Keratinocyte (primary cell): ENCODE measurements around the gene TMEM132D. TPM values are rescaled to one million over a fixed set of nuclear protein-coding genes. Genes with fewer than 3 reads are reported as not detected.

Experiments
- DNase-seq: peaks from one replicate; pipeline ENCODE4 v3.0.0-alpha.2; 2011; ENCODE audit warnings: low read depth, missing footprints, low spot score
- FAIRE-seq: peaks from 2 replicates; lab custom pipeline; 2011; peaks lifted over from hg19 to GRCh38; lab: Jason Lieb, UNC
- H2AFZ ChIP-seq: 2 replicates; pipeline ENCODE4 v1.6.0; 2012; ENCODE audit warnings: low read length, control low read depth, inconsistent platforms; ENCODE audit not compliant: control insufficient read depth
- H3K27ac ChIP-seq: 2 replicates; pipeline ENCODE4 v1.5.1; 2011; ENCODE audit warnings: low read length; ENCODE audit not compliant: control insufficient read depth, insufficient read depth
- H3K27me3 ChIP-seq: 3 replicates; pipeline ENCODE4 v1.6.0; 2011; ENCODE audit warnings: low read length; ENCODE audit not compliant: control insufficient read depth, insufficient read depth; ENCODE audit errors: extremely low read depth
- H3K36me3 ChIP-seq, 2 experiments: 2 replicates in 1 of 2; 3 replicates in 1 of 2; pipeline ENCODE4 v1.5.1; 2011; ENCODE audit warnings: low read length in 2 of 2, mild to moderate bottlenecking in 1 of 2; ENCODE audit not compliant: control insufficient read depth in 2 of 2, insufficient read depth in 2 of 2; ENCODE audit errors: extremely low read depth in 1 of 2
- H3K4me1 ChIP-seq: 3 replicates; pipeline ENCODE4 v1.5.1; 2011; ENCODE audit warnings: low read length; ENCODE audit not compliant: control insufficient read depth, insufficient read depth; ENCODE audit errors: extremely low read depth
- H3K4me2 ChIP-seq: 3 replicates; pipeline ENCODE4 v1.6.0; 2011; ENCODE audit warnings: low read depth, low read length; ENCODE audit not compliant: control insufficient read depth, insufficient read depth; ENCODE audit errors: extremely low read depth
- H3K4me3 ChIP-seq, 3 experiments: fragments of 200-600 bp in 1 of 3; sonication (generic) in 1 of 3; 2 replicates in 2 of 3; 3 replicates in 1 of 3; pipeline ENCODE4 v1.5.1; 2011 to 2016; ENCODE audit warnings: low read length in 3 of 3, mild to moderate bottlenecking in 3 of 3, control low read depth in 2 of 3, inconsistent platforms in 1 of 3, low read depth in 1 of 3, mixed read lengths in 1 of 3, mixed run types in 1 of 3, moderate library complexity in 1 of 3; ENCODE audit not compliant: control insufficient read depth in 2 of 3, insufficient read depth in 2 of 3; ENCODE audit errors: extremely low read depth in 1 of 3
- H3K79me2 ChIP-seq: 2 replicates; pipeline ENCODE4 v1.6.0; 2012; ENCODE audit warnings: low read length; ENCODE audit not compliant: control insufficient read depth, insufficient read depth
- H3K9ac ChIP-seq: 3 replicates; pipeline ENCODE4 v1.6.0; 2011; ENCODE audit warnings: low read length; ENCODE audit not compliant: control insufficient read depth, insufficient read depth; ENCODE audit errors: extremely low read depth
- H3K9me1 ChIP-seq: 3 replicates; pipeline ENCODE4 v1.6.0; 2011; ENCODE audit warnings: low read length; ENCODE audit not compliant: control insufficient read depth, insufficient read depth; ENCODE audit errors: extremely low read depth
- H3K9me3 ChIP-seq: 2 replicates; pipeline ENCODE4 v1.5.1; 2012; ENCODE audit warnings: low read depth, low read length; ENCODE audit not compliant: control insufficient read depth
- H4K20me1 ChIP-seq: 3 replicates; pipeline ENCODE4 v1.6.0; 2011; ENCODE audit warnings: low read length; ENCODE audit not compliant: control insufficient read depth, insufficient read depth; ENCODE audit errors: extremely low read depth
- EZH2 ChIP-seq: IDR thresholded peaks from one replicate; pipeline ENCODE4 v1.6.1; 2012; ENCODE audit warnings: inconsistent platforms, mild to moderate bottlenecking, low read length, moderate library complexity
- dilution Hi-C: fragments of 300-500 bp; cut with MboI; formaldehyde crosslinking; loops from one replicate; pipeline ENCODE4 v1.7.0; 2020; ENCODE audit warnings: low sequenced_read_pairs; ENCODE audit not compliant: extremely low pct_ligation_motif_present
- polyA plus RNA-seq, 5 experiments: library from polyadenylated mRNA; depleted of rRNA in 3 of 5; stranded (reverse) in 3 of 5; stranded (forward) in 1 of 5; unstranded in 1 of 5; fragments of >200 nt; gene quantifications; 1 replicate in 1 of 5; 2 replicates in 3 of 5; 3 replicates in 1 of 5; pipeline versions ENCODE4 v1.2.1 to v1.2.3, GENCODE V29; 2011 to 2012; ENCODE audit warnings: missing spikeins in 2 of 5, low read depth in 1 of 5, low replicate concordance in 1 of 5
- TF ChIP-seq, protein P1 (sequence below), 3 experiments: IDR thresholded peaks in 1 of 3; conservative IDR thresholded peaks in 1 of 3; optimal IDR thresholded peaks in 1 of 3; 2 replicates in 2 of 3; 3 replicates in 1 of 3; pipeline versions ENCODE3 to v1.5.1; 2011; ENCODE audit warnings: low read length in 3 of 3, mild to moderate bottlenecking in 3 of 3, moderate library complexity in 2 of 3, control low read depth in 1 of 3, inconsistent platforms in 1 of 3; ENCODE audit not compliant: insufficient read depth in 2 of 3; ENCODE audit errors: extremely low read depth in 1 of 3

Gene TMEM132D
- polyA plus RNA-seq, 1 donor (not counting 4 experiments of a cell fraction or from before 2014, with no cell fraction given) = not detected

DNA sequence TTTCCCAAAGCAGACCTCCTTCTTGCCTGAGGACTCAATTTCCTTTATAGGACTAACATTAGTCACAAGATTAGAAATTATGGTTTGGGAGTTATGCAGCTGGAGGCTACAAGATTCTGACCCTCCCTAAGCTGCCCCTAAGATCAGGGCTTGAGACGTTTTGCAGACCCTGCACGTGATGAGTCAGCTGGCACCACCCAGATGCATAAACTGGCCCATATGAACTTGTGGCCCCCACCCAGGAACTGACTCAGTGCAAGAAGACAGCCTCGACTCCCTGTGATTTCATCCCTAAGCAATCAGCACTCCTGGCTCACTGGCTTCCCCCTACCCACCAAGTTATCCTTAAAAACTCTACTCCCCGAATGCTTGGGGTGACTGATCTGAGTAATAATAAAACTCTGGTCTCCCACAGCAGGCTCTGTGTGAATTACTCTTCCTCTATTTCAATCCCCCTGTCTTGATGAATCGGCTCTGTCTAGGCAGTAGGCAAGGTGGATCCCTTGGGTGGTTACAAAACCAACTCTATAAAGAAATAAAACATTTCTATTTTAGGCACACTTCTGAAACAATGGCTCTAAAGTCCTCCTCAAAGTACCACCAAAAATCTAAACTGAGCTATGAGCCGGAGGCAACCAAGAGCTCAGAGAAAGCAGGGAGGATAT is 233.4 kb downstream of the TMEM132D start:
- Histone ChIP-seq H3K27ac (no peak overlapping the region), H3K9me1 (no peaks in the 10 kb centered on the region), H3K4me1 (no peaks in the 10 kb centered on the region), H3K9me3 (no peaks in the 10 kb centered on the region), H3K36me3 (no peaks in the 10 kb centered on the region), H3K79me2 (no peaks in the 10 kb centered on the region), H3K4me3 (no peak overlapping the region), H2AFZ (no peak overlapping the region), H3K27me3 (no peaks in the 10 kb centered on the region), H3K4me2 (no peak overlapping the region), H3K9ac (no peak overlapping the region), H4K20me1 (no peaks in the 10 kb centered on the region)
- FAIRE-seq (no peak), DNase-seq (no peak)
- no peak for TF ChIP-seq EZH2
- TF ChIP-seq, protein P1, sequence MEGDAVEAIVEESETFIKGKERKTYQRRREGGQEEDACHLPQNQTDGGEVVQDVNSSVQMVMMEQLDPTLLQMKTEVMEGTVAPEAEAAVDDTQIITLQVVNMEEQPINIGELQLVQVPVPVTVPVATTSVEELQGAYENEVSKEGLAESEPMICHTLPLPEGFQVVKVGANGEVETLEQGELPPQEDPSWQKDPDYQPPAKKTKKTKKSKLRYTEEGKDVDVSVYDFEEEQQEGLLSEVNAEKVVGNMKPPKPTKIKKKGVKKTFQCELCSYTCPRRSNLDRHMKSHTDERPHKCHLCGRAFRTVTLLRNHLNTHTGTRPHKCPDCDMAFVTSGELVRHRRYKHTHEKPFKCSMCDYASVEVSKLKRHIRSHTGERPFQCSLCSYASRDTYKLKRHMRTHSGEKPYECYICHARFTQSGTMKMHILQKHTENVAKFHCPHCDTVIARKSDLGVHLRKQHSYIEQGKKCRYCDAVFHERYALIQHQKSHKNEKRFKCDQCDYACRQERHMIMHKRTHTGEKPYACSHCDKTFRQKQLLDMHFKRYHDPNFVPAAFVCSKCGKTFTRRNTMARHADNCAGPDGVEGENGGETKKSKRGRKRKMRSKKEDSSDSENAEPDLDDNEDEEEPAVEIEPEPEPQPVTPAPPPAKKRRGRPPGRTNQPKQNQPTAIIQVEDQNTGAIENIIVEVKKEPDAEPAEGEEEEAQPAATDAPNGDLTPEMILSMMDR (optimal IDR thresholded peaks at IDR 0.05 in 1 of 3, IDR thresholded peaks at IDR 0.05 in 1 of 3, conservative IDR thresholded peaks at IDR 0.05 in 1 of 3; ENCODE audit: extremely low read depth in 1 of 3, insufficient read depth in 2 of 3, low read length in 3 of 3) = no peak
- dilution Hi-C loops = no loop called here

DNA sequence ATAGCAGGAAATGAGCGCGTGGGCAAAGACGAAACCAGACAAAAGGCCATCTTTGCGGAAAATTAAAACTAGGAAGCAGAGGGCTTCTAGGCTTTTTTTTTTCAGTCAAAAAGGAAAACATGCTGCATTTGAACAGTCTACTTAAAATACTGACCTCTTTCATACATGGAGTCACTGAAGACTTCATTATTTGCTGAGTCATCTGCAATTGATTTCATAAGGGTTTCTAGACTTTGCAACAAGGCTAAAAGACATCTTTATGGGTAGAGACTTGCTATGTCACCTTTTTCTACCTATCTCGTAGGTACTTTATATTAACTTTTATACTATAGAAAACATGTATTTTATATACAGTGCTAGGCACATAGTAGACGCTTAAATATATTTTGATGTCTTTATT is 238.4 kb downstream of the TMEM132D start:
- dilution Hi-C loops = no loop called here
- Histone ChIP-seq H3K9me1 (no peaks in the 10 kb centered on the region), H3K4me2 (no peak overlapping the region), H3K9me3 (no peaks in the 10 kb centered on the region), H3K4me3 (no peak overlapping the region), H3K36me3 (no peaks in the 10 kb centered on the region), H2AFZ (no peak overlapping the region), H4K20me1 (no peaks in the 10 kb centered on the region), H3K9ac (no peak overlapping the region), H3K27ac (no peak overlapping the region), H3K79me2 (no peaks in the 10 kb centered on the region), H3K4me1 (no peaks in the 10 kb centered on the region), H3K27me3 (no peaks in the 10 kb centered on the region)
- TF ChIP-seq, protein P1 (optimal IDR thresholded peaks at IDR 0.05 in 1 of 3, IDR thresholded peaks at IDR 0.05 in 1 of 3, conservative IDR thresholded peaks at IDR 0.05 in 1 of 3; ENCODE audit: extremely low read depth in 1 of 3, insufficient read depth in 2 of 3, low read length in 3 of 3) = no peak
- TF ChIP-seq EZH2 = no peak
- FAIRE-seq (no peak), DNase-seq (no peak)
